Stimulated activated CD8-positive, alpha-beta memory T cell treated with anti-CD3 and anti-CD28 coated beads, Interleukin-2, amount 100 ng/mL, for 1 hour (primary cell): ENCODE results near the gene SIGMAR1.

Source experiments
- DNase-seq, 2 donors: peaks; one replicate each; pipeline ENCODE4 v3.0.0-alpha.2; 2020; ENCODE audit warnings: low read depth in 2 of 2

Gene SIGMAR1

DNA sequence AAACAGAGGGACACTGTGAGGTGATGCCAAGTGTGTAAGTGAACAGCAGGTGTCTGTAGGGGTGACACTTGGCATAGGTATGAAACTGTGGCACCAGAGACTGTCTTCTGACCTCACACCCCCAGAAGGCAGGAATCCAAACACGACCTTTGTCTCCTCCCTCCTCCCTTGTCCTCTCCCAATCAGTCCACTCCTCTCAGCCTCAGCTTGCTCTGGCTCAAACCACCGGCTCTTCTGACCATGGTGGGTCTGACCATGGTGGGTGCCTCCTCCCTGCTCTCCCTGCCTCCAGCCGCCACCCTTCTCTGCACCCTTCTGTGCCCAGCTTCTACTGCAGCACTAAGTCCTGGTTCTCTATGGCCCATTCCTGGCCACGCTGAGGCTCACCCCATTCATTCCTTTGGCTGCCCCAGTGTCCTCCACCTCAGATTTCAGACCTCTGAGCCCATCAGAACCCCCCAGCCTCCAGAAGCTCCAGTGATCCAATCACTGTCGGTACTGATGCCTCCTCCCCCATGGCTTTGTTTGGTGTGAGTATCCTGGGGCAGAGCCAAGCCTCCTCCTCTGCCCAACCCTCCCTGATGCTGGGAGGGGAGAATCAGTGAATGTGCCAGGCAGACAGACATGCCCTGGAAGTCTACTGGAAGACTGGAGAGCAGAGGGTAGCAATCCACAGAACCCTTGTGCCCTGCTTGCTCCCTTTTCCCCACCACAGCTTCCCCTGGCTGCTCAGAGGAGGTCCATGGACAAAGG lies 7.0 kb downstream of the SIGMAR1 start:
- DNase-seq = no peak

DNA sequence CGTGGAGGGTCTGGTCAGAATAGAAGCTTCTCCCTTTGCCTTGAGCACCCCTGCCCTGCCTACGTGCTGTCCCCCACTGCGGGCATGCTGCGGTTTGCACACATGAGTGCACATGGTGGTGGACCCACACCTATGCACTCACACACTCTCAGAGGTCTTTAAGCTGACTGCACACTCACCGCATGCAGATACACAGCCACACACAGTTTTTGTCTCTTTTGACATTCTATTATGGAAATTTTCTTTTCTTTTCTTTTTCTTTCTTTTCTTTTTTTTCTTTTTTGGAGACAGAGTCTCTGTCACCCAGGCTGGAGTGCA lies 8.1 kb downstream of the SIGMAR1 start:
- DNase-seq = no peak

DNA sequence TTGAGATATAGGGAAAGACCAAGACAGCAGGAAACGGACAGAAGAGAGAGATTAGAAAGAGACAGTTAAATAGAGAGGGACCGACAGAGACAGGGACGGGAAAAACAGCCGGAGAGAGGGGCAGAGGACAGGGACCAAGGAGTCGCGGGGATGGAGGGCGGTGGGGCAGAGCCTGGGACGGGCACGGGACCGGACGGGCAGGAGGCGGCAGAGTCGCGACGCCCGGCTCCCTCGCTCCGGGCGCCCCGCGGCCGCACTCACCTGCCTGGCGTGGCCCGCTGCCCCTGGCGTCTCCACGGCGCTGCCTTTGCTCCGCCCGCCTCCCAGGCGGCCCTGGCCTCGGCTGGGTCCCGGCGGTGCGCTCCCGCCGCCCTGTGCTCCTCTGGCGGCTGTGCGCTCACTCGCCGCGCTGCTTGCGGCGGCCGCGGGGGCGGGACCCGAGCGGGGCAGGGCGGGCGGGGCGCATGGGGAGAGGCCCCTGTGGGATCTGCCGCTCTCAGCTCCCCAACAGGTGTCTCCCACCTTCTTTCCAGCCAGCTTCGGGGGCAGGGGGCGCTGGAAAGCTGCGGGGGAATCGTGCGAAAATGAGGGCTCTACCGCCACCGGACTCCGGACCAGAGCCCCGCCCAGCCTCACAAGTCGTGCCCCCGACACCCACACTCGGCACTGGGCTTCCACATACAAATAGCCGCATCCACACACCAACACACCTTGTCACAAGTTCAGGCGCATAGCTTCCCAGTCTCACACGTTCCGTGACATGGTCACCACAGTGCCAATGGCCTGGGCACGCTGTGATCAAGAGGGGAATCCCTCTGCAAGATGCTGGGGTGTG lies 8.7 kb downstream of the SIGMAR1 start, which contains the start of gene ARID3C:
Gene ARID3C, minus strand, starts transcription at position 411 of the 835 bp plus-strand sequence. CDS start 1,052 bp downstream, outside the sequence.
- DNase-seq = no peak

DNA sequence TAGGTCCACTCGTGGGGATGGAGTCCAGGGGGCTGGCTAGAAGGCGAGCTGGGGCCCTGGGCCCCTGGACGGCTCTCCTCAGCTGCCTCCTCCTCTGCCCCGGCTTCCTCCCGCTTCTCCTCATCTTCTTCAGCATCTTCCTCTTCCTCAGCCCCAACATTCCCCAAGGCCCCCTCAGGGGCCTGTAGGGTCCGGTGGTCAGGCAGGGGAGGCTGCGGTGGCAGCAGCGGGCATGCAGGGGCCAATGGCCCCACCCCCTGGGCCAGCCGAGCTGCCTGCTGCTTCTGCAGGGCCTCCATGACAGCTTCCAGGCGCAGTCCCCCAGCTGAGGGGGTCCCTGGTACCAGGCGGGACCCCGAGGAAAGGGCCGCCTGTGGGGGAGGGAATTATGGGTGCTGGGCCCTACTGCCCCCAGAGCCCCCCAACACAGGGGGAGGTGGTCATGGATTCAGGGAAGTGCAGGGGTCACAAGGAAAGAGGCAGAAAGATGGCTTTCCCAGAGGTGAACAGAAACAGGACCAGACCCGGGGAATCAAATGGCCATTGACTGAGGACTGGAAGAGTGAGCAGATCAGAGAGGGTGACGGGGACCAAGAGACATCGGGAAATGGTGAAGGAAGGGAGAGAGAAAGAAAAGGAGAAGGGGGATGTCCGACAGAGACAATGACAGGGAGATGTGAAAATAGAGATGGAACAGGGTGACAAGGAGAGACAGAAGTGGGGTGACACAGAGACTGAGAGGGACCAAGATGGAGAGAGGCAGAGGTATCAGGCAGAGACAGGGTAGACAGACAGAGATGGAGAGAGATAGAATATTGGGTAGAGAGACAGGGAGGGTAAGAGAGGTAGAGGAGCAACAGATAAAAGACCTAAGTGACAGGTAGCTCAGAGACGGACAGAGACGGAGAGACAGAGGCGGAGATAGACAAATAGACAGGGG lies 9.6 kb downstream of the SIGMAR1 start:
- DNase-seq = no peak

DNA sequence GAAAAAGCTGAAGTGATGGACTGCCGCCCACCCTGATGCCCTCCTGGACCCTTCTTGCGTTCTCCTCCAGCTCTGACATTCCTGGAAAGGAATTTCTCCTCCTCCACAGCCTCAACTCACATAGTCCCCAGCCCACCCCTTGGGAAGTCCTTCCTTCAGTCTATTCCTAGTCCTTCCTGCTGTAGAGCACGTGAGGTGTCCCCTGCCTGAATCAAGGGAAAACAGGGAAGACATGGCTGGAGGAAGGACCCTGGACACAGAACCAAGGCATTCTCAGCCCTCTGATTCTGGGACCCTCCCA lies 12.5 kb downstream of the SIGMAR1 start:
- DNase-seq = no peak

DNA sequence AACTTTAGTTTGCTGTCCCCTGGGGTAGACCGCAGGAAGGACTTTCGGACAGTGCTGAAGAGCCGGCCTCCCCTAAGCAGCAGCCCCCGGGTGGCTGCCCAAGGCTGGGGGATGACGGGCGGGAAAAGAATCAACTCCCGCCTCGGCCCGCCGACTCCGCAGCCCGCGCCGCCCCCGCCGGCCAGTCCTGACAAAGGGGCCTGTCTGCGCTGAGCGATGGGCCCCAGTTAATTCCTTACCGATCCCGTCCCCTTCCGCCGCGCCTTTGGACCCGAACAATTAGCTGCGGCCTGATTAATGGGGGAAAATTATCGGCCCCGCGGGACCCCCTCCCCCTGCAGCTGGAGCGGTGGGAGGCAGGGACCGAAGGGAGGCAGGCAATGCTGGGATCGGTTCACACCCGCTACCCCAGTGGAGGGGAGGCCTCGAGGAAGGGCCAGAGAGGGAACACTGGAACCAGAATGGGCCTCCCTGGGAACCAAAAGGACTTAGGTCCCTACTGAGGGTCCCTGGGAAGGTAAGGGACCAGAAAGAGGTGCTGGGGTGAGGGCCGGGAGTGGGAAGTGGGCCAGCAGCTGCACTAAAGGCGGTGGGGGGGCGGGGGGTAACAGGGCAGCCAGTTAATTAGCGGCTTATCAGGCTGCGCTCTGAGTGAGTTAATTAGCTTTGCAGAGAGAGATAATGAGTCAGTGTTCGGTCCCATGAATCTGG lies 13.0 kb downstream of the SIGMAR1 start:
- no peak for DNase-seq

DNA sequence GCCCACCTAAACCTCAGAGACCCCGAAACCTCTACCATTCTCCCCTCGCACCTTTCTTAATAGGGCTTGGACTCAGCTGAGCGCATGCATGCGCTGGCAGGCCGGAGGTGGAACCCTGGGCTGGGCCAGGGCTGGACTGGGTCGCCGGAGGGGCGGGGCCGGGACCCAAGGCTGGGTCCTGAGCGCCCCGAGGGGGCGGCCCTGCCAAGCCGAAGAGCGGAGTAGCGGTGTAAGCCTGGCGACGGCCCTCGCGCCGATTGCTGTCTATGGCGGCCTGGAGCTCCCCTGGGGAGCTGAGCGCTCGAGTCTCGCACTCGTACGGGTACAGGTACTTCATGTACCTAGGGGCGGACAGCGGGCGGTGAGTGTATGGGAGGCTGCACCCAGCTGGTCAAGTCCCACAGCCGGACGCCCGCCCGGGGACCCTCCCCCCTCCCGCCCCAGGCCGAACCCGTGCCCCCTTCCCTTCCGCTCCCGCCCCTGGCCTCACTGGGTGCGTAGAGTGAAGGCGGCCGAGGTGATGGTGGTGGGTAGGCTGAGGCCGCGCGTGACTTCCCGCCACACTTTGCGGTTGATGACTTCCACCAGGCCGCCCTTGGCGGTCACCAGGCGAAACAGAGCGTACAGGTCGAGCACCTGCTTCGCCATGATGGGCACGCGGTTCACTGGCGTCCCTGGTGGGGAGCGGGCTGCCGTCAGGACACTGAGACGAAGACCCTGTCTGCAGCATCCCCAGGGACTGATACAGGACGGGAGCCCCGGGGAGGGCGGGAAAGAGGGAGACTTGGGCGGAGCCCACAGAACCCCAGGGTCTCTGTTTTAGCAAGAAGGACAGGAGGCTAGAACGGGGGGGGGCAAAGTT lies 14.0 kb downstream of the SIGMAR1 start:
- DNase-seq = no peak

DNA sequence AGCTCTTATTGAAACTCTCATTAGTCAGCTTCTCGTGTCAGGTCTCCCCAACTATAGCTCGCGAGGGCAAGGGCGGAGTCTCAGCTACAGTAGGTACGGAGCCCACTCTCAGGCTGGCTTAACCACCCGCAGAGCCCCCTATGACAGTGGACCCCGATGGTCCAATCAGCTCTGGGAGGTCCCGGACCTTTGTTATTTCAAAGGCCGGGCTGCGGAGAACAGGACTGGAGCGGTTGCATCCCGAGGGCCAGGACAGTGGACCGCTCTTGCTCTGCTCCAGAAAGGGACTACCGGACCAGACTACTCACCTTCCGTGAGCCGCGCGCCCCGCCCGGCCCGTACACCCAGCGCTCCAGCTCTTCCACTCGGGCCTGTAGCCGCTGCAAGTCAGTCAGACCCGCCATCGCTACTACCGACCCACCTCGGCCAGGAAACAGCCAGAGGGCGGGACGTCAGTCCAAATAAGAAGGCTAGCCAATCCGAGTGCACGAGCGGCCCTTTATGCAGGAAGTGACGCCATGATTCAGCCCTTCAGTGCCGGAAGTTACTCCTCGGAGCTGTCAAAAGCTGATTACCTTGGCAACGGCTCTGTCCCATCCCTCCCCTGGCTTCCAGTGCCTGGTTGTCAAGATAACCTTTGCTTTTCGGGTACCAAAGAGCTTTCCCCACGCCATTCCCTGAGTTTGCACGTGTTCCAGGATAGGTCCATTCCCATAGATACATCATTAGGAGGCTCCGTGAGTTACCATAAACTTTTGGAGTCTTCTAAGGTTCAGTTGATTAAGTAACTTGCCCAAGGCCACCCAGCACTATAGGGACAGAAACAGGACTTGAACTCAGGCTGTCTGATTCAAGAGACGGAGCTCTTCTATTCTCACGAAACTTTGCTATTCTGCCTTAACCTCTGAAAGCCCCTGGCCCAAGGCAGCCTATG lies 17.3 kb downstream of the SIGMAR1 start, which contains the start of gene DCTN3:
Gene DCTN3, minus strand, starts transcription at position 435 of the 934 bp plus-strand sequence. Its CDS starts 31 bp downstream, at position 404.
- peak; percentile 75 to 81 for DNase-seq

DNA sequence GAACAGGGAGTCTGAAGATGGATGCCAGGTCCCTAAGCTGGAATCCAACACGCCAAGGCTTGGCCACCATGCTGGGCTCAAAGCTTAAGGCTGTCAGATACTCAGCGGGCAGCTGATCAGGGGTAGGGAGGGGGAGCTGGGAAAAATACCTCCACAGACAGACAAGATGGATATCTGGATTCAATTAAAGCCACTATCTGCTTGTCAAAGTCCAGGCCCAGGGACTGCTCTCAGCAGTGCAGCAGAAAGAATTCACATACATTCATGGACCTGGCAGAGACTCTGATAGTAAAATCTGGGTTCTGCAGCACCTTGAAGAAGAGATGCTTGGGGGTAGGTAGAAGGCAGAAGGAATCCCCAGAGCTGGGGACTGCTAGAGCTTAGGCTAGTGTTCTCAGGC lies 22.5 kb downstream of the SIGMAR1 start:
- DNase-seq = no peak

DNA sequence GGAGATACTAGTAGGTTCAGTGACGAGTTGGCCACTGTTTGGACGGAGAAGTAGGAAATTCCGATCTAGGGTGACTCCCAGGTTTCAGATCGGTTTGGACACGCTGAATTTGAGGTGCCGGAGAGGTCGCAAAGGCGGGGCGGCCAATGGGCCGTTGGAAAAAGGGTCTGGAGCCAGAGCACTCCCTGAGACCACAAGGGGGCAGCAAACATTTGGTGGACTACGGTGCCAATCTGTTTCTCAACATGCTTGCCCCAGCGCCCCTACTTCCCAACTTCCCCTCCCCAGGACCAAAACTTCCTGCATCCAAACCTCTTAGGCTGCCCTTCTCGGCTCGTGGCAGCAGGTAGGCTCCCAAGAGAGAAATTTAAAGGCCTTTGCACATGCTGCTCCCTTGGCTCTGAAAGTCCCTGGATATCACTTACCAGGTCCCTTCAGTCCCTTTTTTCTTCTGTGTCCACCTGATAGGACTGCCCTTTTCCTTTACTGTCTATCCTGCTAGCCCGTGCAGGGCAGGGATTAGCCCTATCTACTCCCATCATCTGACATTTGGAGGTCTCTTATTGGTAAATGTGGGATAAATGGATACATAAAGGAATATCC lies 24.7 kb downstream of the SIGMAR1 start:
- DNase-seq = peak in 1 of 2 donors; percentile 47

DNA sequence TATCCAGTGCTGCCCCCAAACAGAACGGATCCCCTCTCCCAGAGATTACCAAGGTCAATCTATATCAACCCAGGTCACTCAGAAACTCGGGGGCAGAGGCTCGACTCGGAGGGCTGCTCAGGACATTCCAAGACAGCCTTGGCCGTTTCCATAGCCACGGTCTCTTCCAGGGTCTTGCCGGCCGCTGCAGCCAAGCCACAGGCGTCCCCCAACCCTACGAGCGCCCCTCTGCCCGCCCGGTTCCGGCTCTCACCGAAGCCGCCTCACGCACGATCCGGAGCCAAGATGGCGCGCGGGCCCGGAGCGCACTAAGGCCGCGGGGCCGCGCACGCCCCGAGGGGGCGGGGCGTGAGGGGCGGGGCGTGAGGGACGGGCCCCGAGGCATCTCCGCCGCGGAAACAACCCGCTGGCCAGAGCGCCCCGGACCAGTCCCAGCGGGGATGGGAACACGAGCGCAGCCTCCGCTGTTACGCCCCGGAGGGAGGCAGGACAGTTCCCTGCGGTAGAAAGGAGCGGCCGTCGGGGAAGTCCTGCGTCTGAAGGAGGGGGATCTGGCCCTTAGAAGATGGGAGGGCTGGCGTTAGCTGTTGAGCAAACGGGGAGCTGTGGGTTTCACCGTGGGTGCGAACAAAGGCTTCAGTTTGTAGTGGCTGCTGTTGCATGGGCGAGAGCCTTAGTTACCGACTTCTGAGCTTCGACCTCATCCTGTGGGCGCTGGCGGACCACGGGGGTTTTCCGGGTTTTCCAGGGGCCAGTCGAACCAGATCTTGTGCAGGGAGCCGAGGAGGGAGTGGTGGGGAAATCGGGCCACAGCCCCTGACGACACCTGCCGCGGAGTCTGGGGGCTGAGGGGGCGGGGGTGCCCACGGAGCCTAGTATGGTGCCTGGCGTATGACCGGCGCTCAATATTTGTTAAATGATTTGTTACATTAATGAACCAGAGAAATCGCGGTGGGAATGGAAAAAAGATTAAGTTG lies 25.5 kb downstream of the SIGMAR1 start, which contains the start of gene RPP25L:
Gene RPP25L, minus strand, starts transcription at position 287 of the 977 bp plus-strand sequence. CDS start 801 bp downstream, outside the sequence.
- peak; percentile 64 to 77 for DNase-seq

DNA sequence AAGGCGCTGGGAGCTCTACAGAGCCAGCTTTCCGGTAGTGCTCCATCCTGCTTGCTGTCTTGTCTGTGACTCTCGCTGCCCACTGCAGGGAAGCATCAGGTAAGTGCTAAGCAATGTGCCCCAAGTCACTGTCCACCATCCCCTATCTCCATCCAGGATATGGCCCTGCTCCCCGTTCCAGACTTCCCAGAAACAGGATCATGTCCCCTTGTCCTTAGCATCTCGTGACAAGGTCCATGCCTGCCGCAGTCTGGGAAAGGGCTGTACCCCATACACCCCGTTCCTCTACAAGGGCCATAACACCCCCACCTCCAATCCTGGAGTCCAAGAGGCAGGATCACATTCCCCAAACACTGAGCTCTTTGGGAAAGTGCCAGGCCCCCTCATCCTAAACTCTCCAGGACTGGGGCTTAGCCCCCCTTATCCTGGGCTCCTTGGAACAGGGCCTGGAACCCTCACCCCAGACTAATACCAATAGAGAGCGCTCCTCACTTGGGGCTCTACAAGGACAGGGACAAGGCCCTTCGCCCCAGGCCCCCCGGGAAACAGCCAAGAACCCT lies 26.3 kb downstream of the SIGMAR1 start:
- DNase-seq = no peak

DNA sequence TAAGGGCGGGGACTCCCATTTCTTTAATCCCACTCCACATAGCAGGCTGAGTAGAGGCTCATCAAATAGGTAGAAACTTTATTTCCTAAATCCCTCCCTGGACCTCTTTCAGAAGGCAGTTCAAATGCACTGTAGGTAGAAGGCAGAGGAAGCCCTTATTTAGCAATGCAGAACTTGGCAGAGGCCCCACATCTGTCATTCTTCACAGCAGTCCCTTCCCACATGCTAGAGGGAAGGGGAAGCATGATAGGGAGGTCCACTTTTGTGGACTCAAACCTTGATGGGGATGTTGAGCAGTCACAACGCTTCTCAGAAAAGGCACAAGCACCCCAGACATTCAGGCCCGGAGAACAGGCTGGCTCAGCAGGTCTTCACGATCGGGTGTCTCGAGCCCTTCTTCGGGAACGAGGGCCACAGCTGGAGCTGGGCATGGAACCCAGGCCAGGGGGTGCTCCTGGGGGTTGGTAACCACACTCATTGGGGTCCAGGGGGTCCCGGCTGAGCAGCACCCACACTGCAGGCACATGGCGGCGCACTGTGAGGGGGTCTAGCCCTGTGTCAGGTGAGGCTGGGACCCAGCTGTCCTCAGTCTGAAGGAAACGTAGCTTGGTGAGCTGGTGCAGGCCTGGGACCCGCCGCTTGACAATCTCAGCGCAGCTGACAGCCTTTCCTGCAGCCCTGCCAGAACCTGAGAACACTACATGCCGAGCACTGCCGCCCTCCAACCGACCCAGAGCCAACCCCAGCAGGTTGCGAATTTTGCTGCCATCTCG lies 27.0 kb downstream of the SIGMAR1 start:
- no peak for DNase-seq

DNA sequence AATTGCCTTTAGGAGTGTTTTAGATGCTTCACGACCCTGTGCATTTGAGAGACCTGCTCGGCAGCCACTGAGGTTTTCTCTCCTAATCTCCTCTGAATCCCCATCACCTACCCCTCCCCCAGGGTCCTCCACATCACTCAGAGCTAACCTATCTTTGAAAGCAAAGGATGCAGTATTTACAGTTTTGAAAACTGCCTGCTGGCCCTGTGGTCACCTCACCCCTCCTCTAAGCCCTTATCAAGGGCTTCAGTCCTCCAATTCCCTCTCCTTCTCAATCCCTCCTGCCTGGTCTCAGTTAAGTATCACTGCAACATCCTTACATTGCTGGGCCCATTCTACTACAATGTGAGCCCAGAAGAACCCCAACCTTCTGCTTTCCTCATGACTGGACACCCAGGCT lies 30.3 kb downstream of the SIGMAR1 start:
- DNase-seq = no peak

DNA sequence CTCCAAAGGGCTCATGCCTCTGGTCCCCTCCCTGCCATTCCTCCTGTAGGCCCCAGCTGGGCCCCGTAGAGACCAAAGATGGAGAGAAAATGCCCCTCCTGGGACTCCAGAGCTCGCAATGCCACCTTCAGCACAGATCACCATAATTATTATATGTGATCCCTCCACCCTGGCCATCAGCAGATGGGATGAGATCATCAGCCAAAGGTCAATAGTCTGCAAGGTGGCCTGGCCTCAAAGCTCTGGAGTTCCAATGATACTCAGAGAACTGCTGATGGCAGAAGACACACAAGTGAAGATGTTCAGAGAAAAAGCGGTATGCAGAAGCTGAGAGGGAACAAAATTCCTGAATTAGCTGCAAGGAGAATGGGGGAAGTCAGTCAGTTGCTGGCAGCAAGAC lies 30.7 kb downstream of the SIGMAR1 start:
- DNase-seq = no peak

DNA sequence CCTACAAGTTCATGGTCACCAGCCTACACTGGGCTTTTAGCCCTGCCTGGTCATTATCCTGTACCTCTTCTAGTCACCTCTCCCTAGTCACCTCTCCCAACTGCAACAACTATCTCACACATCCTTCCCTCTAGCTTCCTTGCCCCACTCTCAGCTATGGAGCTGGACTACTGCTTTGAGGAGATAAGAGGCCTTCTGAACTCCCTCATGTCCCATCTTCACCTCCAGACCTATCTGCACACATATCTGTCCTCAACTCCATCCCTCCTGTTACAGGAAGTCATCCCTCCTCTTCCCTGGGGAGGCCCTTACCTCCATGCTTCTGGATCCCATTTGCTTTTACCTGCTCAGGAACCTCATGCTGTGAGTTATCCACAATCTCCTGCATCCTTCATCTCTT lies 31.4 kb downstream of the SIGMAR1 start:
- DNase-seq = no peak
